OCI-LY1 (cell line): ENCODE data around the gene TRPM5.

Experiments
- H2AFZ ChIP-seq: fragments of 200-600 bp; sonication (generic), shearing (Covaris generic); 2 replicates; pipeline ENCODE4 v1.6.0; 2014; ENCODE audit warnings: antibody characterized with exemption, mild to moderate bottlenecking, low read length
- H3F3A ChIP-seq: fragments of 200-600 bp; sonication (generic), shearing (Covaris generic); 2 replicates; pipeline ENCODE4 v1.6.0; 2014; ENCODE audit warnings: mild to moderate bottlenecking, antibody characterized with exemption, low read length, moderate library complexity; ENCODE audit not compliant: insufficient read depth
- H3K27ac ChIP-seq: fragments of 200-600 bp; sonication (generic); 2 replicates; pipeline ENCODE4 v1.5.1; 2014; ENCODE audit warnings: low read length, mixed run types, mild to moderate bottlenecking, low read depth; ENCODE audit not compliant: poor library complexity, severe bottlenecking
- H3K27me3 ChIP-seq: fragments of 200-600 bp; sonication (generic); 2 replicates; pipeline ENCODE4 v1.6.0; 2014; ENCODE audit warnings: antibody characterized with exemption, mild to moderate bottlenecking, low read length, moderate library complexity; ENCODE audit not compliant: insufficient read depth
- H3K36me3 ChIP-seq: fragments of 200-600 bp; sonication (generic); 2 replicates; pipeline ENCODE4 v1.6.1; 2014; ENCODE audit warnings: mild to moderate bottlenecking, antibody characterized with exemption, low read length, moderate library complexity, mixed read lengths; ENCODE audit not compliant: insufficient read depth
- H3K4me1 ChIP-seq: fragments of 200-600 bp; sonication (generic); 2 replicates; pipeline ENCODE4 v1.5.1; 2014; ENCODE audit warnings: mild to moderate bottlenecking, low read length, moderate library complexity; ENCODE audit not compliant: insufficient read depth, severe bottlenecking
- H3K4me2 ChIP-seq: fragments of 200-600 bp; sonication (generic), shearing (Covaris generic); 2 replicates; pipeline ENCODE4 v1.6.1; 2014; ENCODE audit warnings: low read length
- H3K4me3 ChIP-seq: fragments of 200-600 bp; sonication (generic); 2 replicates; pipeline ENCODE4 v1.5.1; 2014; ENCODE audit warnings: low read length, low read depth, mild to moderate bottlenecking, mixed read lengths; ENCODE audit not compliant: poor library complexity, severe bottlenecking
- H3K79me2 ChIP-seq: fragments of 200-600 bp; shearing (Covaris generic); 2 replicates; pipeline ENCODE4 v1.6.1; 2016; ENCODE audit warnings: mixed run types, low read length, mixed read lengths; ENCODE audit not compliant: insufficient read depth
- H3K9ac ChIP-seq: fragments of 200-600 bp; sonication (generic), shearing (Covaris generic); 2 replicates; pipeline ENCODE4 v1.6.1; 2014; ENCODE audit warnings: mild to moderate bottlenecking, low read length, mixed read lengths
- H3K9me2 ChIP-seq: fragments of 200-600 bp; sonication (generic), shearing (Covaris generic); 2 replicates; pipeline ENCODE4 v1.6.1; 2014; ENCODE audit warnings: low read depth, mild to moderate bottlenecking, low read length, mixed read lengths
- H3K9me3 ChIP-seq: fragments of 200-600 bp; shearing (Covaris generic); 2 replicates; pipeline ENCODE4 v1.6.1; 2014; ENCODE audit warnings: low read length, mixed read lengths
- H4K20me1 ChIP-seq: fragments of 200-600 bp; sonication (generic), shearing (Covaris generic); 2 replicates; pipeline ENCODE4 v1.6.0; 2016; ENCODE audit warnings: mild to moderate bottlenecking, low read length; ENCODE audit not compliant: insufficient read depth
- CTCF ChIP-seq: fragments of 200-600 bp; sonication (generic), shearing (Covaris generic); IDR thresholded peaks from 2 replicates; pipeline ENCODE4 v1.5.1; 2017; ENCODE audit warnings: mild to moderate bottlenecking, antibody characterized with exemption, low read length, moderate library complexity, mixed read lengths
- EZH2 ChIP-seq: fragments of 200-600 bp; sonication (generic), shearing (Covaris generic); IDR thresholded peaks from 2 replicates; pipeline ENCODE4 v1.8.0; 2017; ENCODE audit warnings: borderline replicate concordance, mixed run types, mild to moderate bottlenecking, antibody characterized with exemption, low read length, moderate library complexity, mixed read lengths

Gene TRPM5

GRCh38 chr11:2425506-2425905 is 18.8 kb downstream of the TRPM5 start:
- Histone ChIP-seq H4K20me1 (no peaks in the 10 kb centered on the region), H3K4me1 (no peaks in the 10 kb centered on the region), H2AFZ (no peak overlapping the region), H3K9ac (no peak overlapping the region), H3F3A (no peaks in the 10 kb centered on the region), H3K4me3 (no peak overlapping the region), H3K36me3 (no peaks in the 10 kb centered on the region), H3K27ac (no peak overlapping the region), H3K4me2 (no peak overlapping the region), H3K79me2 (no peaks in the 10 kb centered on the region), H3K27me3 (no peaks in the 10 kb centered on the region), H3K9me3 (no peaks in the 10 kb centered on the region), H3K9me2 (no peaks in the 10 kb centered on the region)
- no peak for TF ChIP-seq CTCF
- TF ChIP-seq EZH2 = no peak

GRCh38 chr11:2424811-2425495 is 19.4 kb downstream of the TRPM5 start:
- no peak overlapping the region for H3K9ac ChIP-seq
- H3K9me3 ChIP-seq = no peaks in the 10 kb centered on the region
- no peak for TF ChIP-seq EZH2
- no peak for TF ChIP-seq CTCF
- H3K4me2 ChIP-seq = no peak overlapping the region
- no peaks in the 10 kb centered on the region for H3K36me3 ChIP-seq
- no peaks in the 10 kb centered on the region for H3K9me2 ChIP-seq
- H4K20me1 ChIP-seq = no peaks in the 10 kb centered on the region
- no peaks in the 10 kb centered on the region for H3K27me3 ChIP-seq
- H3K4me3 ChIP-seq = no peak overlapping the region
- no peak overlapping the region for H3K27ac ChIP-seq
- no peaks in the 10 kb centered on the region for H3K79me2 ChIP-seq
- H2AFZ ChIP-seq = no peak overlapping the region
- H3F3A ChIP-seq = no peaks in the 10 kb centered on the region
- no peaks in the 10 kb centered on the region for H3K4me1 ChIP-seq

- Histone ChIP-seq H3K9me2 (no peaks in the 10 kb centered on the region), H3K9ac (no peak overlapping the region), H3K4me2 (no peak overlapping the region), H3F3A (no peaks in the 10 kb centered on the region), H3K27me3 (no peaks in the 10 kb centered on the region), H2AFZ (no peak overlapping the region), H3K4me1 (no peaks in the 10 kb centered on the region), H3K27ac (no peak overlapping the region), H3K4me3 (no peak overlapping the region), H3K79me2 (no peaks in the 10 kb centered on the region), H4K20me1 (no peaks in the 10 kb centered on the region), H3K9me3 (no peaks in the 10 kb centered on the region), H3K36me3 (no peaks in the 10 kb centered on the region)
- TF ChIP-seq CTCF (no peak), EZH2 (no peak)
Measured at GRCh38 chr11:2423157-2424025, 20.9 kb downstream of the TRPM5 start.
